Measurements from ENCODE around the gene YOD1.
A peak's percentile ranks its signal among the peaks of the same experiment; 100 is the strongest.
"Not testable (repeated sequence)": the region's sequence is repeated elsewhere in the genome, so short reads cannot be mapped to it uniquely, and the experiment has no call there.

YOD1 gene

DNA sequence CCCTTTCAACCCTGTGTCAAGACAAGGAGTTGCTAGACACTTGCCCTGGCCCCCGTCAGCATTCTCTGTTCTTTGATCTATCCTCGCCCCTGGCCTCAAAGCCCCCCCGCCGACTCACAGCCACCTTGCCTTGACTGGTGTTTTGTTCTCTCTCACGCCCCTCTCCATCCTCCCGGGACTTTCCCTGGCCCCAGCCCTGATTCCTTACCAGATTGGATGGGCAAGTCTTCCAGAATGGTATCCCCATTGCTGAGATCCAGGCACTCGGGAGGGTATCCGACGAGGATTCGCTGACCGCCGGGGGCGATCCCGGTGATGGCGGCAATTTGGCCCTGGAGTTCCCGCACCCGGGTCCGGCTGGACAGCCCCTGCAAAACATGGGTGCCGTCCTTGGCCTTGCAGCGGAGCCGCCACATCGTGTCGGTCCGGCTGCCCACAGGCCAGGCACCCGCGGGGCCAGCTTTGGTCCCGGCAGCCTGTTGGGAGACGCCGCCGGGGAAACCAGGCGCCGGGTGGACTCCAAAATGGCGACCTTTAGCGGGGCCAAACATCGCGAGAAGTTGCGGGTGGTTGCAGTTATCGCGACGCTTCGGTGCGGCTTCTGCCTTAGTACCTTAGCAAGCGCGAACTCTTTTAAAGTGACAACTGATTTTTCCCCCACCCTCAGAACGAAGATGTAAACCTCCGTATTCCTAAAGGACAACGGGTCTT is 373 bp downstream of the YOD1 start:
- peak; percentile 40 to 91 (median 78) for DNase-seq

DNA sequence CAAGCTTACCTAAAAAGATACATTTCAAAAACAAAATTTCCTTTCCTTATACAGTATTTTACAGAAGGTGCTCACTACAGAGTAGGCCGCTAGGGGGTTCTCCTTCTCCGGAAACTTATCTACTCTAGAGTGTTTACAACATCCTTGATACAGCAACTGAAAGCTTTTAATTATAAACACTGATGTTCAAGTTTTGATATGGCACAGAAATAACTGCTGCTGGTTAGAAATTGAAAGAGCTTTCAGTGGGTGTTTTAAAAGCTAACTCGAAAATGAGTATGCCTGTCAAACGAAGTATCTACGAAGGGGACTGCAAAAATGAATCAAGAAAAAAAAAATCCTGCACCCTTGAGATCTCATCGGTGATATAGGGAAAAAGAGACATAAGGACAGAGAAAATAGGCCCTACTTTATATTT is 1.0 kb downstream of the YOD1 start:
- peak in 14 of 58 donors; percentile 16 to 52 (median 27) for DNase-seq

DNA sequence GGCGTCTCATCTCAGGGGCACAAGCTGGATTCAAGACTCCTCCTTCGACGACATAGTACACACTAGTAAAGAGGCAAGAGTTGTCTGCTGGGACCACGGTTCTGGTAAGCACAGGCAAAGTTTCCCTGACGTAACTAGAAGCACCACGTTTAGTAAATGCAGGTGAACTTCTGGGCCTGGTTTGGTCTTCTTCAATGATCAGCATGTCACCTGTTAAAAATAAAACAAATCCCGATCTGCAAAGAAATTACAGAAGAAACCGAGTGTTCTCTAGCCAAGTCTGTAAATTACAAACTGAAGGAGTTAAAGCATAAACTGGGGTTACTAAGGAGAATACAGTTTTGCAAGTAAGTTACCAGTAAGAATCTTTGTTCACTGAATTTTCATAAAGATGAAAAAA is 1.5 kb downstream of the YOD1 start:
- DNase-seq: no peak

DNA sequence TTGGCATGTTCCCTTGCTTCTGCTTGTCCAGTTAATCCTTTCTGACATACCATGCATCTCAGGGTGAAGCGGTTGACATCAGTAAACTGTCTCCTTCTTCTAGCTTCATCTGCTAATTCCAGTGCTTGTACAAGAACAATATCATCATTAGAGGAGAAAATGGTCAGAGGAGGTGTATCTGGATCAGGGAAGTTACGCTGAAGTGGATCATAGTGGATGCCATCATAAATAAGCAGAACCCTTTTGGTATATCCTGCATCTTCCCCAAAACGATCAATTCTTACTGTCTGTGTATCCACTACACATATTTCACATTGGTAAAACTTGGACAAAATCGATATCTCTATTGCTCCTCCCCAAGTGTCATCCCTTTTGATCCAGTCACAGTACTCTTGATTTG is 2.0 kb downstream of the YOD1 start:
- DNase-seq: no peak

DNA sequence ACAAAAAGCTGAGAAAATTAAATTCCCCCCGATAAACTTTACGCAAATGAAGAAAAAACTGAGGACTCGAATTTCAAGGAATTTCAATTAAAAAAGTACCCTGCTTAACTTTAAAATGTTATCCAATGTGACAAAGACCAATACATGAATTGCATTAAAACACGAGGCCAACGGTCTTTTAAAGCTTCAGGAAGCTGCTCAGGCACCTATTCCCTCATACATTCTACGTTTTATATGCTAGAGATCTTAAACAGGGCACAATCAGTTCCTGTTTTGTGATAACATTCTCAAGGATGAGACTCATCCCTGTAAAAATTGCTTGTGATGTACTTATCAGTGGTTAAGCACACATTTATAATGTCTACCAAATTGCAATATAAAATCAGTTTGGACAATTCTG is 3.0 kb downstream of the YOD1 start:
- DNase-seq: no peak

- no peak for DNase-seq
Observed at GRCh38 chr1:207047505-207047904, 3.5 kb downstream of the YOD1 start.

DNA sequence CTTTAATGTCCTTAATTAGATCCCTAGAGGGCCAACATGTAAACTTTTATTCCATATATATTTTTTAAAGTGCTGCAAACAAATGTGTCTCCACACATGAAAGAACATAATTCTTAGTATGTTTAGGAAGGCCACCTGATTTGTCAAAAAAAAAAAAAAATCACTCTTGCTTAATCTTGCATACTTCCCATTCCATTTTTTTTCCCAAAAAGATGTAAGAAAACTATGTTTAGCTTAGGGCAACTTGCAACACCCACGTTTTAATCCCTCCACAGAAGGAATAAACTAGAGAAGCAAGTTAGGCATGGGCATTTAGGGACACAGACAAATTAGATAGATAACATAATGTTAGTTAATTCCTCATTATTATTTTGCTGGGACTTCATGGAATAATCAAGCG is 5.6 kb downstream of the YOD1 start:
- DNase-seq: no peak

DNA sequence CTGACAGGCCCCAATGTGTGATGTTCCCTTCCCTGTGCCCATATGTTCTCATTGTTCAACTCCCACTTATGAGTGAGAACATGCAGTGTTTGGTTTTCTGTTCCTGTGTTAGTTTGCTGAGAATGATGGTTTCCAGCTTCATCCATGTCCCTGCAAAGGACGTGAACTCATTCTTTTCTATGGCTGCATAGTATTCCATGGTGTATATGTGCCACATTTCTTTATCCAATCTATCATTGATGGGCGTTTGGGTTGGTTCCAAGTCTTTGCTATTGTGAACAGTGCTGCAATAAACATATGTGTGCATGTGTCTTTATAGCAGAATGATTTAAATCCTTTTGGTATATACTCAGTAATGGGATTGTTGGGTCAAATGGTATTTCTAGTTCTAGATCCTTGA is 9.6 kb downstream of the YOD1 start:
- DNase-seq: not testable (repeated sequence)

- no peak for DNase-seq
Observed at GRCh38 chr1:207040181-207040533, 10.9 kb downstream of the YOD1 start.

DNA sequence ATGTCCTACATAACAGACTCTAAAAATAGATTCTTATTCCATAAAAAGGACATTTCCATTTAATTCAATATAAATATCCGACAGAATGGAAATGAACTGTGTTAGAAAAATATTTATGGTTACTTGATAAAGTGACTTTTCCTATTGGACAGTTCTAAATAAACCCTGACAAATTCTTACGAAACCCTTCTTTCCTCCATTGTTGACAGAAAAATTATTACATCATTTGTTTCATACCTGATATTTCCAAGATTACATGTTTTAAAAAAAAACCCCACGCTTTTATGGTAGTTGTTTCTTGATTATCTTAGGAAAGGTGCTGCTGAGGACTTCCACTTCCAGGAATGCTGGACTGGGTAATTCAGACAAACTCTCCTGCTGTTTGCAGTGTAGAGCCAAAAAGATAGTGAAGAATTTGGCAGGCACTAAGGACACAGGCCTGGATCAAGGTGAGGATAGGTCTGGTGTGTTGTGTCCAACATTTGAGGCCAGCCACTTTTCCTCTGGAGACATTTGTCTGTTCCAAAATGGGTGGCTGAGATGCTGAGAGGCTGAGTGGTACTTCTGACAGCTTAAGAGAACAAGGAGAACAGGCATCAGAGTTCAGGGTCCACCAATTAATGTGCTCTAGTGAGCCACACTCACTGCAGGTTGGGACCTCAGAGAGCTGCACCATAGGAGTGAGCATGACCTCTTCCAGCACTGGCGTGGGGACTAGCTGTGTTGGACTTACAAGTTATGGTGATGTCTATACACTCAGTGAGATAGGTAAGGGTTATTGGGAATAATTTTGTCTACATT is 11.4 kb downstream of the YOD1 start:
- DNase-seq: no peak

DNA sequence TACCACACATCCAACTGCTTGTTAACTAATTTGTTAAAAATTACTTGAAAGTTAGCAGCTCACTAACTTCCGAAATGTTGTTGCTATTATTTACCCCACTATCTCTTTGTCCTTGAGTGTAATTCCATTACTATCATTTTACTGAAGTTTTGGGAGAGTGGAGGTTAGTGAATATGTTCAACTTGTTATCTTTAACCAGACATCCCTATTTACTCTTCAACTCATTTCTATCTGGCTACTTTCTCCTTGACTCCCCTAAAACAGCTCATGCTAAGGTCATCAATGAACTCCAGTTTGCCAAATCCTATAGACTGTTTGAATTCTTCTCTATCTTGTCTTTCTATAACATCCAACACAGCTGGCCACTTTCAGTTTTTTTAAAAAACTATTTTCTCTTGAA is 14.1 kb downstream of the YOD1 start:
- DNase-seq: no peak

DNA sequence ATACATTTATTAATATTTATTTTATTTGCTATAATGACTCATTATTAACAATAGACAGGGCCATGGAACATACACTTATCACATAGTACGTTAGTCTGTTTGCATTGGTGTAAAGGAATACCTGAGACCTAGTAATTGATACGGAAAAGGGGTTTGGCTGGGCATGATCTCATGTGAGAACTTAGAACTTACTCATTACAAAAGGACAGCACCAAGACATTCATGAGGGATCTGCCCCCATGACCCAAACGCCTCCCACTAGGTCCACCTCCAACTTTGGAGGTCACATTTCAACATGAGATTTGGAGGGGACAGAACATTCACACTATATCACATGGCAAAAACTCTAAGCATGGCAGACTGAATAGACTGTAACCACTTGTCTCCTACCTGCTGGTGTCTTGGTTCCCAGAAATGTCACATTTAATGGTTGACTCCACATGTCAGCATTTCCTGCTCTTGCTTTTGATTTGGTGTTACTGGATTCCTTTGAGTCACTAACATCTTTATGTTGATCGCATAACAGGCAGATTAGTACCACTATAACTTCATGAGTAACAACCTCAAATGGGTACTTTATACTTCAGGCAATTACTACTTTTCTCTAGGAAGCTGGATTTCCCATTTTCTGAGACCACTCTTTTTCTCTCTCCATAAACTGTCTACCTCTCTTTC is 15.0 kb downstream of the YOD1 start:
- DNase-seq: no peak

DNA sequence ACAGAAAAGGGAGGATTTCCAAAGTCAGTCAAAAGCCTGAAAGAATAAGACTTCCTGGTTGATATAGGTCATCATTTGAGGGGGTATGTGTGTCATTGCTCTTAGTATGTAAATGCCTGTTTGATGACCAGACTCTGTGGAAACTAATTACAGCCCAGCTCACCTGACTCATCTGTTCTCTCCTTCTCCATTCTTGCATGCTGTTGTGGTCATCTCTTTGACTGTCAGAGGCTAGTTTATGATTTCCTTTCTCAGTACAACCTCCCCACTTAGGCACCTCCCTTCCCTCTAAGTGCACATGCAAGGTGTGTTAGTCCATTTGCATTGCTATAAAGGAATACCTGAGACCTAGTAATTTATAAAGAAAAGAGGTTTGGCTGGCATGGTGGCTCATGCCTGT is 16.0 kb downstream of the YOD1 start:
- no peak for DNase-seq

GRCh38 chr1:207034208-207034607 is 16.8 kb downstream of the YOD1 start:
- no peak for DNase-seq

GRCh38 chr1:207033302-207033701 is 17.7 kb downstream of the YOD1 start:
- DNase-seq: no peak

GRCh38 chr1:207032528-207033017 is 18.4 kb downstream of the YOD1 start, which contains the start of gene C1orf116:
Gene C1orf116 (minus strand): TSS chr1:207032756. CDS start chr1:207027598, 5,158 bp downstream.
- no peak for DNase-seq

GRCh38 chr1:207031632-207032264 is 19.3 kb downstream of the YOD1 start:
- no peak for DNase-seq

DNA sequence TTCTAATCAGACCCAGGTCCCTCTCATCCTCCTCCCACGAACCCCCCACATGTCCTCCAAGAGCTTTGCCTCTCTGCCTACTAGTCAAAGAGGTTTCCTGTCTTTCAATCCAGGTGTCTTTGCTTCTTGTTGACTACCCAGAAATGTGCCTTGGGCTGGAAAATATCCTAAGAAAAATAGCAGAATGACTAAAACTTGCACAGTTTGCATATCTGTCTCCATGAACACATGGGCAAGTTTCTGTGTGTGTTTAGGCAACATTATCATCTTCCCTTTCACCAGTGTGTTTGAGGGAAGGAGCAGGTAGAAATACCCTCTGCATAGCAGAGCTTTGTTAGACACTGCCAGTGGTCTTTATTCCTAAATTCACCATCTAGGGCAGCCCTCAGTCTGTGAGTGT is 20.0 kb downstream of the YOD1 start:
- no peak for DNase-seq

DNA sequence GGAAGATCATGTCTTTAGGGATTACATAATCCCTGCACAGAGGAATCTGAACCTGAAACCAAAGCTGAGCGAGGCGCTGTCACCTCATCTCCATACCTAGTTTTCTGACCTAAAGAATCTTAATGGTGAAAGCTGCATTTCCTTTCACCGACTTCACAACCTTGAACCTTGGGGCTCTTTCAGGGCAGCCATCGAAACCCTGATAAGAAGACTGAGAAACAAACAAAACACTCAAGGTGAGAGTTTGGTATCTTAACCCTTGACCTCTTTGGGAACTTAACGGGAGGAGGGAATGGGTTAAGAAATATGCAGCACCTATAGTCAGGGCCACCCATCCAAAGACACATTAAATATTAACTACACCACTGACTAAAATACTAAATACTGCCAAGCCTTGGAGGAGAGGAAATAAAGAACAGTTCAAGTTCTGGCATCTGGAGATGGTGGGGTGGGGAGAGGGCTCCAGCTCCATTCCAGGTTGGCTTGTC is 20.4 kb downstream of the YOD1 start:
- DNase-seq: no peak

DNA sequence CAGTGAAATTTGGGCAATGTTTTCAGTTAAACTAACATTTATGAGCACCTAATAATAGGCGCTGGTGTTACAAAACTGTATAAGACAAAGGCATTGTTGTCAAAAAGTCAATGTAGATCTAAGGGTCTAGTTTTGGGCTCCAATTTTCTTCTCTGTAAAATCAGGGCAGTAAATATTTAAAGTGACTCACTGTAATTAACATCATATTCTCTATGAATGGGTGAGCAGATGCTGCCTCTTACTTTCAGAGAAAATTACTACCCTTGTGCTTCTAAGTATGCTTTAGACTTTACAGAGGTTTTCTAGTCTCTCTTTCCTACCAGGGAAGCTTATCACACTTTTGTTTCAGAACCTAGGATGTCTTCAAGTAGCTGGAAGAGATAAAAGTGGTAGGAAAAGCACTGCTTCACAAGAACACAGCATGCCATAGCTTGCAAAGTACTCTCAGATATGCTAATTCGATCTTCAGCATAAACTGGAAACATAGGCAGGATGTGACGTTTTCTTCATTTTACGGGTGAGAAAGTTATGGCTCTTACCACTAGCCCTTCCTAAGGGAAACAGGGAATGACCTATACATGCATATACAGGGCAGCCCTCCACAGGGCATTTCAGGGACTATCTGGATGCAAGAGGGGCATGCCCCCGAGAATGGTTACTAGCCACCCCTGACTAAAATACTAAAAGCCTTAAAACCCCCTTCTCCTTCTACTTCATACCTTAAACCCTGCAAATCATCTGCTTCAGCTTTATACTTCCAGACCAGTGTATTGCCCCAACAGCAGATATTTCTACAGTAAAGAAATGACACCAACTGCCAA is 21.1 kb downstream of the YOD1 start:
- no peak for DNase-seq

Measured in anterior cingulate cortex (tissue), 58 donors.